HG03442 (cell line): Measurements from ENCODE around the gene PRORP.
"Not testable (repeated sequence)": the region's sequence is repeated elsewhere in the genome, so short reads cannot be mapped to it uniquely, and the experiment has no call there.

Experiments used
- ATAC-seq: cut with Tn5 transposase; IDR thresholded peaks from one replicate; pipeline ENCODE4 v1.9.1; 2021; ENCODE audit warnings: mild to moderate bottlenecking, moderate library complexity; ENCODE audit not compliant: unreplicated experiment

Gene PRORP

GRCh38 chr14:35121887-35122695 is at the start of gene PRORP, which contains the start of gene PPP2R3C:
Gene PRORP, plus strand, starts transcription at chr14:35122552. Its CDS starts 694 bp downstream, at chr14:35123246.
Gene PPP2R3C, minus strand, starts transcription at chr14:35121990. Its CDS starts 31 bp downstream, at chr14:35121959.
- ATAC-seq: peak; percentile 87

GRCh38 chr14:35073486-35073885 is 48.9 kb upstream of the PRORP start:
- ATAC-seq: no peak

- no peak for ATAC-seq
Observed at GRCh38 chr14:35078082-35078481, 44.3 kb upstream of the PRORP start.

GRCh38 chr14:35079742-35080141 is 42.6 kb upstream of the PRORP start:
- ATAC-seq: no peak

- ATAC-seq: no peak
Observed at GRCh38 chr14:35083530-35084150, 38.7 kb upstream of the PRORP start.

GRCh38 chr14:35085441-35085840 is 36.9 kb upstream of the PRORP start:
- no peak for ATAC-seq

GRCh38 chr14:35088514-35088913 is 33.8 kb upstream of the PRORP start:
- ATAC-seq: no peak

- ATAC-seq: not testable (repeated sequence)
Observed at GRCh38 chr14:35094645-35095044, 27.7 kb upstream of the PRORP start.

- no peak for ATAC-seq
Observed at GRCh38 chr14:35107866-35108265, 14.5 kb upstream of the PRORP start.

GRCh38 chr14:35112641-35113040 is 9.7 kb upstream of the PRORP start:
- ATAC-seq: no peak

GRCh38 chr14:35113308-35113950 is 8.9 kb upstream of the PRORP start:
- no peak for ATAC-seq

GRCh38 chr14:35114036-35114435 is 8.3 kb upstream of the PRORP start:
- ATAC-seq: no peak

- no peak for ATAC-seq
Observed at GRCh38 chr14:35116242-35116641, 6.1 kb upstream of the PRORP start.

GRCh38 chr14:35117112-35117511 is 5.2 kb upstream of the PRORP start:
- no peak for ATAC-seq

GRCh38 chr14:35121026-35121886 is 1.1 kb upstream of the PRORP start:
- ATAC-seq: peak; percentile 1

- no peak for ATAC-seq
Observed at GRCh38 chr14:35122696-35123387, 490 bp downstream of the PRORP start.

- no peak for ATAC-seq
Observed at GRCh38 chr14:35123388-35123703, 994 bp downstream of the PRORP start.

- no peak for ATAC-seq
Observed at GRCh38 chr14:35124127-35124526, 1.8 kb downstream of the PRORP start.

- ATAC-seq: no peak
Observed at GRCh38 chr14:35133542-35134328, 11.4 kb downstream of the PRORP start.
